ENCODE results near the gene LAYN.

Gene LAYN

DNA sequence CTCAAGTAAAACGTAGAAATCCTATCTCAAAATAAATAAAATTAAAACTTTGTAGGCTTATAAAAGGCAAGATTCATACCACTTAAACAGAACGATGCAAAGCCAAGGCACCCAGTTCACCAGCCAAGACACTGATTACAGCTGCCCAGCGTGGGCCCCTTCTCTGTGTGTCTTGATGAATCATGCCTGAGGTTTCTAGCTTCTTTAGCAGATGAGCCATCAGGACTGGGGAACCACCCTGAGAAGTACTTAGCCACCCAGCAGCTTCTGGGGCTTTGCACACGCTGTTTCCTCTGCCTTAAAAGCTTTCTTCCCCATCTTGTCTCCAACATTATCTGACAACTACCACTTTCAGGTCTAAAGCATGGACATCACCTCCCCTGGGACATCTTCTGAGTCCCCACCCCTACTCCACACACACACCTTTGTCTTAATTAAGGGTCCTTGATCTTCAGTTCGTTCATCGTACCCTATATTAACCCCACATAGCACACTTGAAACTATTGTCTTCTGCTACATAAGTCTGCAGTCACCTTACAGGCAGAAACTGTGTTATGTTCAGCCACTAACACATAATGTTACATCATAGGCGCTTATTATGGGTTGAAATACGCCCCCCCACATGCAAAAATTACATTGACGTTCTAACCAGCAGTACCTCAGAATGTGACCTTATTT lies 8.7 kb upstream of the LAYN start:
- Histone ChIP-seq H3K27ac (ENCODE audit: low read length) (no peak overlapping the region), H3K4me1 (ENCODE audit: control insufficient read depth in 1 of 2, insufficient read depth in 2 of 2, low read length in 2 of 2) (no peaks in the 10 kb centered on the region), H3K36me3 (ENCODE audit: control insufficient read depth in 1 of 2, insufficient read depth in 2 of 2, low read length in 2 of 2) (no peaks in the 10 kb centered on the region), H3K9me3 (ENCODE audit: control insufficient read depth in 1 of 2, low read length in 2 of 2) (no peaks in the 10 kb centered on the region), H3K4me3 (ENCODE audit: low read depth in 1 of 2, low read length in 2 of 2) (no peak overlapping the region), H3K27me3 (ENCODE audit: low read depth, low read length) (no peaks in the 10 kb centered on the region)

GRCh38 chr11:111532365-111532709 lies 8.2 kb upstream of the LAYN start:
- no peaks in the 10 kb centered on the region for H3K36me3 ChIP-seq (ENCODE audit: control insufficient read depth in 1 of 2, insufficient read depth in 2 of 2, low read length in 2 of 2)
- H3K27ac ChIP-seq (ENCODE audit: low read length): no peak overlapping the region
- H3K4me3 ChIP-seq (ENCODE audit: low read depth in 1 of 2, low read length in 2 of 2): no peak overlapping the region
- no peaks in the 10 kb centered on the region for H3K27me3 ChIP-seq (ENCODE audit: low read depth, low read length)
- no peaks in the 10 kb centered on the region for H3K4me1 ChIP-seq (ENCODE audit: control insufficient read depth in 1 of 2, insufficient read depth in 2 of 2, low read length in 2 of 2)
- H3K9me3 ChIP-seq (ENCODE audit: control insufficient read depth in 1 of 2, low read length in 2 of 2): no peaks in the 10 kb centered on the region

GRCh38 chr11:111535281-111535680 lies 5.2 kb upstream of the LAYN start:
- Histone ChIP-seq H3K4me3 (ENCODE audit: low read depth in 1 of 2, low read length in 2 of 2) (no peak overlapping the region), H3K36me3 (ENCODE audit: control insufficient read depth in 1 of 2, insufficient read depth in 2 of 2, low read length in 2 of 2) (no peaks in the 10 kb centered on the region), H3K9me3 (ENCODE audit: control insufficient read depth in 1 of 2, low read length in 2 of 2) (peaks cover 0 to 3% of the 10 kb centered on the region in 2 donors), H3K27ac (ENCODE audit: low read length) (no peak overlapping the region), H3K27me3 (ENCODE audit: low read depth, low read length) (peaks cover 9% of the 10 kb centered on the region), H3K4me1 (ENCODE audit: control insufficient read depth in 1 of 2, insufficient read depth in 2 of 2, low read length in 2 of 2) (peaks cover 0 to 8% of the 10 kb centered on the region in 2 donors)

GRCh38 chr11:111537336-111537860 lies 3.1 kb upstream of the LAYN start:
- no peaks in the 10 kb centered on the region for H3K36me3 ChIP-seq (ENCODE audit: control insufficient read depth in 1 of 2, insufficient read depth in 2 of 2, low read length in 2 of 2)
- no peak overlapping the region for H3K4me3 ChIP-seq (ENCODE audit: low read depth in 1 of 2, low read length in 2 of 2)
- peaks cover 0 to 3% of the 10 kb centered on the region in 2 donors for H3K9me3 ChIP-seq (ENCODE audit: control insufficient read depth in 1 of 2, low read length in 2 of 2)
- peaks cover 9% of the 10 kb centered on the region for H3K27me3 ChIP-seq (ENCODE audit: low read depth, low read length)
- H3K27ac ChIP-seq (ENCODE audit: low read length): no peak overlapping the region
- H3K4me1 ChIP-seq (ENCODE audit: control insufficient read depth in 1 of 2, insufficient read depth in 2 of 2, low read length in 2 of 2): peaks cover 0 to 19% of the 10 kb centered on the region in 2 donors

DNA sequence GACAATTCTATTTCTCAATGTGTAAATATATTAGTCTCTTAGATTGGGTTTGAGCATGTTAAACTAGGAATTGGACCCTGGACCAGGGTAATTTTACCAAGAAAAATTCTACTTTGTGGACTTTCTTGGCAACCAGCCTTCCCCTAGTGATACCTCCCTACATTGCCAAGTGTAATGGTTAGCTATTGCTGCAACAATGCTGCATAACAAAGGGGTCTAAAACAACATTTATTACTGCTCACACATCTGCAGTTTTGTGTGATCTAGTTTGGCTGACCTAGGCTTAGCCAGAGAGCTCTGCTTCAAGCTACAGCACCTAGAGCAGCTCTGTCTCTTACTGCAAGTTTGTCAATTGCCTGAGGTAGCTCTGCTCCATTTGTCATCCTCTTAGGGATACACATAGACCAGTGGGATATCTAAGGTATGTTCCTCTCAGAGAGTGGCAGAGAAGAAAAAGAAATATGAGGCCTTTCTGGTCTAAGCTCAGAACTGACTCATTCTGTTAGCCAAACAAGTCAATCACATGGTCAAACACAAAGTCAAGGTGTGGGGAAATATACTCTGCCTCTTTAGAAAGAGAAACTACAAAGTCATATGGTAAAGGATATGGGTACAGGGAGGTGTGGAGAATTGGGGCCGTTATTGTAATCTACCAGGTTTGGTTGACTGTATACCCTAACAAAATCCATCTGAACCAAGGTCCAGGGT lies 2.0 kb upstream of the LAYN start:
- no peaks in the 10 kb centered on the region for H3K36me3 ChIP-seq (ENCODE audit: control insufficient read depth in 1 of 2, insufficient read depth in 2 of 2, low read length in 2 of 2)
- no peak overlapping the region for H3K4me3 ChIP-seq (ENCODE audit: low read depth in 1 of 2, low read length in 2 of 2)
- H3K27me3 ChIP-seq (ENCODE audit: low read depth, low read length): peaks cover 9% of the 10 kb centered on the region
- peaks cover 0 to 3% of the 10 kb centered on the region in 2 donors for H3K9me3 ChIP-seq (ENCODE audit: control insufficient read depth in 1 of 2, low read length in 2 of 2)
- H3K4me1 ChIP-seq (ENCODE audit: control insufficient read depth in 1 of 2, insufficient read depth in 2 of 2, low read length in 2 of 2): peaks cover 0 to 19% of the 10 kb centered on the region in 2 donors
- no peak overlapping the region for H3K27ac ChIP-seq (ENCODE audit: low read length)

DNA sequence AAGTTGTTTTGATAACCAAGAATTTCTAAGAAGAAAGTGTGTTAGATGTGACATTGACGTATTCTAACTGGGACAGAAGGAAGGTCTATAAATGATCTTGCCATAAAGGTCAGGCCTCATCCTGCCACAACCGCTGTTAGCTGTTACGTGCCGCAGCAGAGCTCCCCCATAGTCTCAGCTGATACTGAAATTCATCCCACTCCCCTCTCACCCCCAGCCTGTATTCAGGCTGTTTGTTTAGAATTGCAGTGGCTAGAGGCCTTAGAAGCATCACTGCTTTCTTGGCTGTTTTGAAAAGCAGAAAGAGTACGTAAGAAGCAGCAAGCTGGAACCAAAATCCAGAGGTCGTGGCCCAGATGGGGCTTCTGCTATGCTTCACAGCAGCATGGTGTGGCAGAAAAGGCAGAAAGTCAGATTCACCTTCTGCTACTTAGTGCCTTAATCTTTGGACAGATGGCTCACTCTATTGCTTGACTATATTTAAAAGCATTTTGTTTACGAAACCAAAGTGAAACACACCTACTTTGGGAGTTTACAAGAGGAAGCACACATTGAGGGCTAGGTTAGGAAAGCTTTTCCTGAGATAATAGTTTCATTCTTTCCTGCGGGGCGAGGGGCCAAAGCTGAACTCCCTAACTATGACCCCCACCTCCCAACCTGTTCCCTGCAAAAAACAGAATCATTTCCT lies 950 bp upstream of the LAYN start:
- Histone ChIP-seq H3K4me1 (ENCODE audit: control insufficient read depth in 1 of 2, insufficient read depth in 2 of 2, low read length in 2 of 2) (peaks cover 0 to 19% of the 10 kb centered on the region in 2 donors), H3K27me3 (ENCODE audit: low read depth, low read length) (peaks cover 9% of the 10 kb centered on the region), H3K27ac (ENCODE audit: low read length) (no peak overlapping the region), H3K36me3 (ENCODE audit: control insufficient read depth in 1 of 2, insufficient read depth in 2 of 2, low read length in 2 of 2) (no peaks in the 10 kb centered on the region), H3K9me3 (ENCODE audit: control insufficient read depth in 1 of 2, low read length in 2 of 2) (peaks cover 0 to 3% of the 10 kb centered on the region in 2 donors), H3K4me3 (ENCODE audit: low read depth in 1 of 2, low read length in 2 of 2) (peak overlapping the region; percentile 49 to 78)

DNA sequence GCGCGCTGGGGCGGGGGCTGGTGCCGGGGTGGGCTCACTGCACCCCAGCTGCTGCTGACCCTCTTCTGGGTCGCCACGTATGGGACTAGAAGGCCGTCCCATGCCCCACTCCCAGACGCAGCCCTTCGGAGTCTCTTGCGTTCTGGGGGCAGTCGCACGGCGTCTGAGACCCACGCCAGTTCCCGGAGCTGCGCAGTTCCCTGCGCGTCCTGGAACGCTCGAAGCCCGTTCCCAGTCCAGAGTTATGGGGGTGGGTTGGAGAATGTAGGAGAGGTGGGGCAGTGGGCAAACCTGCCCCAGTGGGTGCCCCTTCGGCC lies 375 bp downstream of the LAYN start:
- peak overlapping the region; percentile 19 for H3K27ac ChIP-seq (ENCODE audit: low read length)
- H3K4me3 ChIP-seq (ENCODE audit: low read depth in 1 of 2, low read length in 2 of 2): peak overlapping the region; percentile 50 to 78
- peaks cover 0 to 8% of the 10 kb centered on the region in 2 donors for H3K36me3 ChIP-seq (ENCODE audit: control insufficient read depth in 1 of 2, insufficient read depth in 2 of 2, low read length in 2 of 2)
- peaks cover 9% of the 10 kb centered on the region for H3K27me3 ChIP-seq (ENCODE audit: low read depth, low read length)
- H3K9me3 ChIP-seq (ENCODE audit: control insufficient read depth in 1 of 2, low read length in 2 of 2): peaks cover 0 to 3% of the 10 kb centered on the region in 2 donors
- peaks cover 0 to 19% of the 10 kb centered on the region in 2 donors for H3K4me1 ChIP-seq (ENCODE audit: control insufficient read depth in 1 of 2, insufficient read depth in 2 of 2, low read length in 2 of 2)

DNA sequence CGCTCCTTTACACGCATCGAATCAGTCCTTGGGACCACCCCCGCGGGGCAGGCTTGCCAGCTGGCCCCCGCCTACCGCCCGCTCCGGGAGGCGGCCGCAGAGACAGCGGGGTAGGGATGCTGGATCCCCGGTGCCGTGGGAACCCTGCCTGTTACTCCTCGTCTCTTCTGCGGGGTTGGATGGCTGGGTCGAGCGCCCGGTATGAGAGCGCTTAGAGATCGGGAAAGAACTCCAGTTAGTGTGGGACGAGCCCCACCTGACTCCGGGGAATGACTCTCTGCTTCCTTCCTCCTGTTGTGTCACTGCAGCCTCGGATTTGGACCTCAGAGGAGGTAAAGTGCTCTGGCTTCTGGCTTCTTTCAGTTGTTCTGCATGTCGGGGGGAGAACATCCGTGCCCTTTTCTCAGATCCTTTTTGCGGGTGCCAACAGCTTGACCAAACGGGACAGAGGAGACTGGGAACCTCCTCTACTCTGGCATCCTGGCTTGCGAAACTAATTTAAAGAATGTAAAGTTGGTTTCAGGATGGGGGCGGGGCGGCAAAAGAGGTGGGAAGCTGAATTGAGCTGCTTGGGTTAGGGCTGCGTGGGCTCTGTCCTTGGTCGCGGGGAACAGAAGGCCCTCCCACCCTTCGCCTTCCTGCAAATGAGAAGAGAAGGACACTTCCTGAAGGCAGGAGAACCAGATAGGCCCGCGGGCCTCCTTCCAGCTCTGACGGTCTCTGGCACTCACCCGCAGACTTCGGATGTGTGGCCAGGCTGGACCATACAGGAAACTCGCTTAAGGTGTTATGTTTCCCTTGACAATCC lies 938 bp downstream of the LAYN start:
- Histone ChIP-seq H3K4me1 (ENCODE audit: control insufficient read depth in 1 of 2, insufficient read depth in 2 of 2, low read length in 2 of 2) (peaks cover 0 to 19% of the 10 kb centered on the region in 2 donors), H3K9me3 (ENCODE audit: control insufficient read depth in 1 of 2, low read length in 2 of 2) (peaks cover 0 to 3% of the 10 kb centered on the region in 2 donors), H3K27ac (ENCODE audit: low read length) (peak overlapping the region; percentile 19), H3K4me3 (ENCODE audit: low read depth in 1 of 2, low read length in 2 of 2) (peak overlapping the region; percentile 50 to 78), H3K36me3 (ENCODE audit: control insufficient read depth in 1 of 2, insufficient read depth in 2 of 2, low read length in 2 of 2) (peaks cover 0 to 11% of the 10 kb centered on the region in 2 donors), H3K27me3 (ENCODE audit: low read depth, low read length) (peaks cover 9% of the 10 kb centered on the region)

DNA sequence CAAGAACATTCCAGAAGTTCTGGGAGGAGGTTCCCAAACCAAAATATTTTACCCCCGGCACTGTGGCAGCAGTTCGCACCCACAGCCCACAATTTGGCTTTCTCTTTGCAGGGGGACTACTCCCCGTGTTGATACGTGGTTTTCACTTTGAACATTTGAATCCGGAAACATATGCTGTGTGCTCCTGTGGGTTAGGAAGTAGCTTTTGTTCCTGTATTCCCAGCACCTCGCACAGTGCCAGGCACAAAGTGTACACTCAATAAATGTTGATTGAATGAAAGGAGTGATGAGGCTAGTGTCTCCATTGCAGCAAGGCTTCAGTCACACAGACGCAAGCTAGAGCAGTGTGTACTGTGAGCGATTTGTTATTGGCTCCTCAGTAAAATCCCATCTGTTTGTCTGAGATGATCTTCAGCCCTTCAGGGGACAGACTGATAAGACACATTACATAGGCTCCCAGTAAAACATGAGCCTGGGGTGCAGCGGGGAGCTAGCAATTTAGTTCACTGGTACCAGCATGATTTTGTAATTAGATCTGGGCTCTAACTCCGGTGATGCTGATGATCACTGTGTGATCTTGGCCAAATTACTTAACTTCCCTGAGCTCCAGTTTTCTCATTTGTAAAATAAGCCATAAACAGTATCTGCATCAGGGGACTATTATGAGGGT lies 2.2 kb downstream of the LAYN start:
- Histone ChIP-seq H3K4me1 (ENCODE audit: control insufficient read depth in 1 of 2, insufficient read depth in 2 of 2, low read length in 2 of 2) (peaks cover 0 to 19% of the 10 kb centered on the region in 2 donors), H3K9me3 (ENCODE audit: control insufficient read depth in 1 of 2, low read length in 2 of 2) (peaks cover 0 to 3% of the 10 kb centered on the region in 2 donors), H3K36me3 (ENCODE audit: control insufficient read depth in 1 of 2, insufficient read depth in 2 of 2, low read length in 2 of 2) (peaks cover 0 to 16% of the 10 kb centered on the region in 2 donors), H3K27me3 (ENCODE audit: low read depth, low read length) (peaks cover 9% of the 10 kb centered on the region), H3K27ac (ENCODE audit: low read length) (no peak overlapping the region), H3K4me3 (ENCODE audit: low read depth in 1 of 2, low read length in 2 of 2) (no peak overlapping the region)

DNA sequence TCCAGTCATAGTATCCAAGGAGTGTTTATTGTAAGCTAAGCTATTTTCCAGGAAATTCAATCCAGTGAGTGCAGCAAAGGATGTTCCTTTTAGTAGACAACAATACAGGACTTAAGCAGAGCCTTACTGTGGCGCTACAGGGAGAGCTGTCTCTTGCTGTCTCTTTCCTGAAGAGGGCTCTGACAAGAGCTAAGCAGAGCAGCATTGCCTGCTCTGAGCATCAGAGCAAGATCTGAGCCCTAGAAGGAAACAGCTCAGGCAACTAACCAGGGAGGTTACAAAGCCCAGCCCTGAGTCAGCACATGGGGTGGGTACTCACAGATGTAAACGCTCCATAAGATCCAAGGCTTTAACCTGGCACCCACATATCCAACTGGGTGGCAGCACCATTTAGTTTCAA lies 8.0 kb downstream of the LAYN start:
- Histone ChIP-seq H3K4me1 (ENCODE audit: control insufficient read depth in 1 of 2, insufficient read depth in 2 of 2, low read length in 2 of 2) (no peaks in the 10 kb centered on the region), H3K27me3 (ENCODE audit: low read depth, low read length) (no peaks in the 10 kb centered on the region), H3K4me3 (ENCODE audit: low read depth in 1 of 2, low read length in 2 of 2) (no peak overlapping the region), H3K9me3 (ENCODE audit: control insufficient read depth in 1 of 2, low read length in 2 of 2) (no peaks in the 10 kb centered on the region), H3K27ac (ENCODE audit: low read length) (no peak overlapping the region), H3K36me3 (ENCODE audit: control insufficient read depth in 1 of 2, insufficient read depth in 2 of 2, low read length in 2 of 2) (peaks cover 0 to 22% of the 10 kb centered on the region in 2 donors)
